Osteoblast (primary cell): ENCODE measurements around the gene PLEKHF1. TPM values are rescaled to one million over a fixed set of nuclear protein-coding genes. Genes with fewer than 3 reads are reported as not detected.

Experiments used
- DNase-seq: peaks from one replicate; pipeline ENCODE4 v3.0.0; 2011; ENCODE audit warnings: low spot score, mixed read lengths; ENCODE audit not compliant: insufficient read length; ENCODE audit errors: missing footprints
- H2AFZ ChIP-seq: 2 replicates; pipeline ENCODE4 v1.6.0; 2011; ENCODE audit warnings: mild to moderate bottlenecking, low read length
- H3K27ac ChIP-seq: 2 replicates; pipeline ENCODE4 v1.5.1; 2011; ENCODE audit warnings: mild to moderate bottlenecking, low read depth, low read length, moderate library complexity
- H3K27me3 ChIP-seq: 2 replicates; pipeline ENCODE4 v1.6.0; 2012; ENCODE audit warnings: mild to moderate bottlenecking, control low read depth, inconsistent platforms, low read length, moderate library complexity; ENCODE audit not compliant: insufficient read depth
- H3K36me3 ChIP-seq: 2 replicates; pipeline ENCODE4 v1.5.1; 2011; ENCODE audit warnings: mild to moderate bottlenecking, low read length, control low read depth, moderate library complexity; ENCODE audit not compliant: insufficient read depth
- H3K4me1 ChIP-seq: 2 replicates; pipeline ENCODE4 v1.5.1; 2011; ENCODE audit warnings: mild to moderate bottlenecking, low read length, control low read depth, moderate library complexity; ENCODE audit not compliant: insufficient read depth
- H3K4me2 ChIP-seq: 2 replicates; pipeline ENCODE4 v1.6.0; 2011; ENCODE audit warnings: mild to moderate bottlenecking, low read length; ENCODE audit not compliant: insufficient read depth
- H3K4me3 ChIP-seq: fragments of 200-600 bp; sonication (generic); 3 replicates; pipeline ENCODE4 v1.5.1; 2012; ENCODE audit warnings: mild to moderate bottlenecking, low read length, inconsistent platforms; ENCODE audit not compliant: insufficient read depth
- H3K79me2 ChIP-seq: 2 replicates; pipeline ENCODE4 v1.6.0; 2012; ENCODE audit warnings: mild to moderate bottlenecking, low read length, control low read depth, inconsistent platforms; ENCODE audit not compliant: insufficient read depth
- H3K9me3 ChIP-seq: 2 replicates; pipeline ENCODE4 v1.5.1; 2011; ENCODE audit warnings: low read depth, low read length, control low read depth
- H4K20me1 ChIP-seq: 2 replicates; pipeline ENCODE4 v1.6.0; 2012; ENCODE audit warnings: mild to moderate bottlenecking, low read length, control low read depth; ENCODE audit not compliant: insufficient read depth
- CTCF ChIP-seq: IDR thresholded peaks from 2 replicates; pipeline ENCODE4 v1.5.1; 2011; ENCODE audit warnings: mild to moderate bottlenecking, low read depth, low read length, moderate library complexity; ENCODE audit errors: extremely low read depth
- total RNA-seq: library from RNA; depleted of rRNA; stranded (reverse); fragments of >200 nt; gene quantifications from 2 replicates; pipeline ENCODE4 v1.2.3, GENCODE V29; 2012

PLEKHF1 gene
- total RNA-seq, 1 donor, result 106 TPM

- DNase-seq, result no peak
- TF ChIP-seq CTCF, result no peak
Observed at GRCh38 chr19:29711584-29712132, 46.4 kb downstream of the PLEKHF1 start.

GRCh38 chr19:29712744-29713516 lies 47.7 kb downstream of the PLEKHF1 start:
- no peaks in the 10 kb centered on the region for H3K36me3 ChIP-seq
- no peak overlapping the region for H2AFZ ChIP-seq
- no peak for TF ChIP-seq CTCF
- H3K27ac ChIP-seq, result no peak overlapping the region
- no peaks in the 10 kb centered on the region for H3K9me3 ChIP-seq
- H3K4me2 ChIP-seq, result no peak overlapping the region
- no peak overlapping the region for H3K4me3 ChIP-seq
- peaks cover 62% of the 10 kb centered on the region for H3K79me2 ChIP-seq
- no peaks in the 10 kb centered on the region for H3K27me3 ChIP-seq
- no peak for DNase-seq
- H4K20me1 ChIP-seq, result peaks cover 20% of the 10 kb centered on the region
- H3K4me1 ChIP-seq, result peaks cover 27% of the 10 kb centered on the region

More at GRCh38 chr19:29711584-29712132, 46.4 kb downstream of the PLEKHF1 start:
- peaks cover 18% of the 10 kb centered on the region for H4K20me1 ChIP-seq
- no peaks in the 10 kb centered on the region for H3K27me3 ChIP-seq
- H3K9me3 ChIP-seq, result no peaks in the 10 kb centered on the region
- no peak overlapping the region for H3K4me2 ChIP-seq
- H3K4me1 ChIP-seq, result peaks cover 27% of the 10 kb centered on the region
- peaks cover 71% of the 10 kb centered on the region for H3K79me2 ChIP-seq
- H3K36me3 ChIP-seq, result peaks cover 8% of the 10 kb centered on the region
- no peak overlapping the region for H2AFZ ChIP-seq
- H3K4me3 ChIP-seq, result no peak overlapping the region
- no peak overlapping the region for H3K27ac ChIP-seq

- peak; percentile 76 for DNase-seq
- H3K4me3 ChIP-seq, result peak overlapping the region; percentile 85
- H3K36me3 ChIP-seq, result no peaks in the 10 kb centered on the region
- no peak for TF ChIP-seq CTCF
- peak overlapping the region; percentile 87 for H2AFZ ChIP-seq
- H3K9me3 ChIP-seq, result no peaks in the 10 kb centered on the region
- H3K27ac ChIP-seq, result peak overlapping the region; percentile 65
- H4K20me1 ChIP-seq, result peaks cover 10% of the 10 kb centered on the region
- H3K79me2 ChIP-seq, result peaks cover 56% of the 10 kb centered on the region
- H3K4me1 ChIP-seq, result peaks cover 14% of the 10 kb centered on the region
- no peaks in the 10 kb centered on the region for H3K27me3 ChIP-seq
- peak overlapping the region; percentile 89 for H3K4me2 ChIP-seq
Observed at GRCh38 chr19:29714371-29714952, 49.2 kb downstream of the PLEKHF1 start.
